Subcutaneous adipose tissue (tissue), 4 donors: ENCODE data around the gene HBP1. TPM values are rescaled to one million over a fixed set of nuclear protein-coding genes. Genes with fewer than 3 reads are reported as not detected.

Source experiments
- CTCF ChIP-seq: fragments of 450-650 bp; IDR thresholded peaks from one replicate; pipeline ENCODE4 v1.5.1; 2016; ENCODE audit warnings: low read depth, mild to moderate bottlenecking, control low read depth, antibody characterized with exemption, moderate library complexity
- total RNA-seq, 4 donors: library from RNA; depleted of rRNA; stranded (reverse); fragments of >200 nt; gene quantifications; one replicate each; pipeline ENCODE4 v1.1.0, GENCODE V29; 2016

The HBP1 gene
- total RNA-seq, 4 donors from 2014 or later, result 117 to 221 (median 181) TPM

GRCh38 chr7:107194052-107194451 is 25.2 kb downstream of the HBP1 start:
- TF ChIP-seq CTCF, result no peak

DNA sequence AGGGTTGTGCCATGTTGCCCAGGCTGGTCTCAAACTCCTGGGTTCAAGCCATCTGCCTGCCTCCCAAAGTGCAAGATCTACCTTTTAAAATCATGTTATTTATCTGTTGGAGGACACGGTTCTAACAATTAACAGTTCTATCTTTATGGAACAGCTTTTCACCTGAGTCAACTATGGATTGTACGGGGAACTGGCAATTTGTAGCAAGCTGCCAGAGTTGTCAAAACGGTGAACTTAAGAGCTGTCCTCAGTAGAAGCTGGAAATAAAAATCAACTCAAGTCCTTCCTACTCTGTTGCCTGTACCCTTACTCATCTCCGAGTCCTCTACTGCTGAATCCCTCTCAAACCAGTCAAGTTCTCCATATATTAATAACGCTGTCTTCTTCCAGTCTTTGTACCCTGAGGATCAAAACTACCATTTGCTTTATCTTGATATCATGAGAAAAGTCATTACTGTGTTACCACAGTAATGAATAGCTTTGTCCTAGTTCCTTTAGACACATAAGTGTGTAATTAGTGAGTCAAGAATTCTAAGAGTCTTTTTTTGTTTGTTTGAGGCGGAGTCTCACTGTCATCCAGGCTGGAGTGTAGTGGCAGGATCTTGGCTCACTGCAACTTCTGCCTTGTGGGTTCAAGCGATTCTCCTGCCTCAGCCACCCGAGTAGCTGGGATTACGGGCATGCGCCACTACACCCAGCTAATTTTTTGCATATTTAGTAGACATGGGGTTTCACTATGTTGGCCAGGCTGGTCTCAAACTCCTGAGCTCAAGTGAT is 28.2 kb downstream of the HBP1 start:
- TF ChIP-seq CTCF, result no peak

GRCh38 chr7:107201795-107202450 is 33.1 kb downstream of the HBP1 start:
- TF ChIP-seq CTCF, result no peak

DNA sequence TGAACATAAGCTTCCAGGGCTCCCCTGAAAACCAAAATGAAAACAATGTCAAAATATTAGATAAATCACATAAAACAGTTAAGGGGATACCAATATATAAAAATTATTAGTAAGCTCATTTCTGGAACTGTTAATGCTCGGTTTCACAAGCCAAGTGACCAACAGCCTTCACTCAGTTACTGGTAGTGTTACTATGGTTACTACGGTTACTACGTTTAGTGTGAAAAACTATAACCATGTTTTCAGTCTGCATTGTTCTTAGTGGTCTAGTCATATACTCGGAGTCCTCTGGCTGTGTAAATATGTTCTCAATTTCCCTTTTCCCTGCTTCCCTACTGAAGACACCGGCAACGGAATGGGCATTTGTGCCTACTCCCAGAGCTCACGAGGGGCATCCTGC is 34.8 kb downstream of the HBP1 start:
- TF ChIP-seq CTCF, result no peak

DNA sequence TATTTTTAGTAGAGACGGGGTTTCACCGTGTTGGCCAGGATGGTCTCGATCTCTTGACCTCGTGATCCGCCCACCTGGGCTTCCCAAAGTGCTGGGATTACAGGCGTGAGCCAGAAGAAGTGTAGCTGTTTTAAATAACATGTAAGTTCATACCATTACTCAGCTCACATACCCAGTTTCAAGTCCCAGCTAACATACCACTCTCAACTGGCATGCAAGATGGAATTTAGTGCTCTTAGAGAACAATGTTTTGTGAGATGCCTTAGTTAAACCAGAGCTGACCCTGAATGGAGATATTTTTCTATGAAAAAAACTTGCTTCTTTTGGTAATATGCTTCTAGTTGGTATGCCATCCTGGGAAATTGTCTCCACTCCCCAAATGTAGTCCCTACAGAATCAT is 37.3 kb downstream of the HBP1 start:
- TF ChIP-seq CTCF, result no peak

- TF ChIP-seq CTCF, result no peak
These were observed 37.9 kb downstream of the HBP1 start for GRCh38 chr7:107206706-107207105.

- no peak for TF ChIP-seq CTCF
These were observed 38.7 kb downstream of the HBP1 start for GRCh38 chr7:107207459-107207858.
